ENCODE data around the gene NIT1.

DNA sequence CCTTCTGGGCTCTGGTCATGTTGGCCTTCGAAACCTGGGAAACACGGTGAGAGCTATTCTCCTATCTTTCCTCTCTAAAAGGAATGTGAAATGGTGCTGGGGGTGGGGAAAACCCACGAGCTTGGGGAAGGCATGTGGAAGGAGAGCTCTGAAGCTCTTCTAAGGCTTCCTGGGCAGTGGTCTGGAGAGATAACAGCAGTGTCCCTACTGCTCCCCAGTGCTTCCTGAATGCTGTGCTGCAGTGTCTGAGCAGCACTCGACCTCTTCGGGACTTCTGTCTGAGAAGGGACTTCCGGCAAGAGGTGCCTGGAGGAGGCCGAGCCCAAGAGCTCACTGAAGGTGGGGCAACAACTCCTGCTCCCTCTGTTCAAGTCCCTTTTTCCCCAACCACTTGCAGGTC is 44.1 kb downstream of the NIT1 start:
- no peak for TF ChIP-seq POLR2A (IDR thresholded peaks at IDR 0.05)
- TF ChIP-seq, protein P1, sequence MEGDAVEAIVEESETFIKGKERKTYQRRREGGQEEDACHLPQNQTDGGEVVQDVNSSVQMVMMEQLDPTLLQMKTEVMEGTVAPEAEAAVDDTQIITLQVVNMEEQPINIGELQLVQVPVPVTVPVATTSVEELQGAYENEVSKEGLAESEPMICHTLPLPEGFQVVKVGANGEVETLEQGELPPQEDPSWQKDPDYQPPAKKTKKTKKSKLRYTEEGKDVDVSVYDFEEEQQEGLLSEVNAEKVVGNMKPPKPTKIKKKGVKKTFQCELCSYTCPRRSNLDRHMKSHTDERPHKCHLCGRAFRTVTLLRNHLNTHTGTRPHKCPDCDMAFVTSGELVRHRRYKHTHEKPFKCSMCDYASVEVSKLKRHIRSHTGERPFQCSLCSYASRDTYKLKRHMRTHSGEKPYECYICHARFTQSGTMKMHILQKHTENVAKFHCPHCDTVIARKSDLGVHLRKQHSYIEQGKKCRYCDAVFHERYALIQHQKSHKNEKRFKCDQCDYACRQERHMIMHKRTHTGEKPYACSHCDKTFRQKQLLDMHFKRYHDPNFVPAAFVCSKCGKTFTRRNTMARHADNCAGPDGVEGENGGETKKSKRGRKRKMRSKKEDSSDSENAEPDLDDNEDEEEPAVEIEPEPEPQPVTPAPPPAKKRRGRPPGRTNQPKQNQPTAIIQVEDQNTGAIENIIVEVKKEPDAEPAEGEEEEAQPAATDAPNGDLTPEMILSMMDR (IDR thresholded peaks at IDR 0.05), result no peak

Measured in adrenal gland (tissue), 5 donors.